AG09309 (cell line): Measurements from ENCODE around the gene MRPL41.

ENCODE experiments used
- DNase-seq: peaks from one replicate; pipeline ENCODE4 v3.0.0-alpha.2; 2010; ENCODE audit warnings: low read depth
- H3K4me3 ChIP-seq: 2 replicates; pipeline ENCODE4 v1.5.1; 2011; ENCODE audit warnings: mild to moderate bottlenecking, low read depth, low read length, moderate library complexity; ENCODE audit not compliant: control insufficient read depth
- CTCF ChIP-seq: IDR thresholded peaks from 2 replicates; pipeline ENCODE4 v1.5.1; 2011; ENCODE audit warnings: mild to moderate bottlenecking, low read depth, low read length, inconsistent platforms; ENCODE audit not compliant: insufficient read depth, control insufficient read depth; ENCODE audit errors: missing control alignments

MRPL41 gene

DNA sequence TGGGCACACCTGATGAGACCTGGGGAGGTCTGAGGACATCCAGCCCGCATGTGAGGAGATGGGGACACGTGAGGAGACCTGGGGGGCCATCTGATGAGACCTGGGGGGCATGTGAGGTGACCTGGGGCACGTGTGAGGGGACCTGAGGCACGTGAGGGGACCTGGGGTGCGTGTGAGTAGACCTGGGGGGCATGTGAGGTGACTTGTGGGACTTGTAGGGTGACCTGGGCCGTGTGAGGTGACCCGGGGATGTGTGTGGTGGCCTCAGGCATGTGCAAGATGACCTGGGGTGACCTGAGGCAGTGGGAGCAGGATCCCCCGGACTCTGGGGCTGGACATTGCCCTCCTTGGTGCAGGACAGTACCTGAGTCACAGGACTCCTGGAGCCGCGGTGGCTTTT is 32.1 kb upstream of the MRPL41 start:
- DNase-seq, result no peak
- TF ChIP-seq CTCF, result no peak
- no peak overlapping the region for H3K4me3 ChIP-seq

DNA sequence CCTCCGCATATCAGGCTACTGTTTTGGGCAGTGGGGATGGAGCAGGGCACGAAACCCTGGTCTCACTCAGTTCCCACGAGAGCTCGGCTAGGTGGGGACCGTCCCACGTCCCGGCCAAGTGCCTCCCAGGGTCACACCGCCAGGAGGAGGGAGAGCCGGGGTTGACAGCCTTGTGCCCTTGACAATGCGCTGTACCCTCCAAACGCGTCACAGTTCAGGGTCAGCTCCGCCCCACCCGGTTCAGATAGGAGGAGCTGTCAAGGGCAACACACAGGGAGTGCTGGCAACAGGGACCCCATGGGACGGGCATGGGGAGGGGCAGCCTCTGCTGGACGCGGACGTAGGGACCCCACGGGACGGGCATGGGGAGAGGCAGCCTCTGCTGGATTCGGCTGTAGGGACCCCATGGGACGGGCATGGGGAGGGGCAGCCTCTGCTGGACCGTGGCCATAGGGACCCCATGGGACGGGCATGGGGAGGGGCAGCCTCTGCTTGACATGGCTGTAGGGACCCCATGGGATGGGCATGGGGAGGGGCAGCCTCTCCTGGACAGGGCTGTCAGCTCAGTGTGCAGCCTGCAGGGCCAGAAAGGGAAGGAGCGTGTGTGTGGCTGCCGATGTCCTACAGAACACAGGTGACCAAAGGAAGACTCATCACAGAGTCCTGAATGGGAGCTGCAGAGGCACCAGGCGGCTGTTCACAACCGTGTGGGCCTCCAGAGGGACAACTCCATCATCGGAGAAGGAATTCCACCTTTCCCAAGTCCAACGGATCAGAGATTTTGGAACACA is 30.9 kb upstream of the MRPL41 start:
- TF ChIP-seq CTCF, result no peak
- H3K4me3 ChIP-seq, result no peak overlapping the region
- DNase-seq, result no peak

DNA sequence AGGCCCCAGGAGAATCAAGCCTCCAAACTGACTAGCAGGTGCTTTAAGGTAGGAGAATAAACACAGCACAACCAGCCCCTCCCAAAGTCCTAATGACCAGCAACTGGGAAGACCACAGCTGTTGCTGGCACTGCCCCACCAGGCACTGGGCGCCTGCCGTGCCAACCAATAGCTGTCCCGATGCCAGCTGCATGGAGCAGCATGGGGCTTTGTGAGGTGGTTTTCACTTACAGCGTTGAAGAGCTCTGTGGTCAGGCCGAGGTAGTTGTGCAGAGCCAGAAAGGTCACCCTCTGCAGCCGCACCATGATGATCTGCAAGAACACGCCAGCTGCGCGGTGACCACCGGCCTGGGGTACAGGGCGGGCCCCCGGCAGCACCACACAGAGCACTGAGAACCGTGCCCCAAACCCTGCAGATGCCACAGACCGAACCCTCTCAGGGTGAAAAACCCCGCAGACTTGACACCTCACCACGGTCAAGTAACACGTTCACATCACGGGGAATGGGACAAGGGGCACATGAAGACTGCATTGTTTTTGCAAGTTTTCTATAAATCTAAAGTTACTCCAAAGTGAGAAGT is 30.2 kb upstream of the MRPL41 start:
- H3K4me3 ChIP-seq, result no peak overlapping the region
- TF ChIP-seq CTCF, result no peak
- no peak for DNase-seq

GRCh38 chr9:137522746-137523455 is 28.8 kb upstream of the MRPL41 start:
- DNase-seq, result no peak
- no peak for TF ChIP-seq CTCF
- H3K4me3 ChIP-seq, result no peak overlapping the region

DNA sequence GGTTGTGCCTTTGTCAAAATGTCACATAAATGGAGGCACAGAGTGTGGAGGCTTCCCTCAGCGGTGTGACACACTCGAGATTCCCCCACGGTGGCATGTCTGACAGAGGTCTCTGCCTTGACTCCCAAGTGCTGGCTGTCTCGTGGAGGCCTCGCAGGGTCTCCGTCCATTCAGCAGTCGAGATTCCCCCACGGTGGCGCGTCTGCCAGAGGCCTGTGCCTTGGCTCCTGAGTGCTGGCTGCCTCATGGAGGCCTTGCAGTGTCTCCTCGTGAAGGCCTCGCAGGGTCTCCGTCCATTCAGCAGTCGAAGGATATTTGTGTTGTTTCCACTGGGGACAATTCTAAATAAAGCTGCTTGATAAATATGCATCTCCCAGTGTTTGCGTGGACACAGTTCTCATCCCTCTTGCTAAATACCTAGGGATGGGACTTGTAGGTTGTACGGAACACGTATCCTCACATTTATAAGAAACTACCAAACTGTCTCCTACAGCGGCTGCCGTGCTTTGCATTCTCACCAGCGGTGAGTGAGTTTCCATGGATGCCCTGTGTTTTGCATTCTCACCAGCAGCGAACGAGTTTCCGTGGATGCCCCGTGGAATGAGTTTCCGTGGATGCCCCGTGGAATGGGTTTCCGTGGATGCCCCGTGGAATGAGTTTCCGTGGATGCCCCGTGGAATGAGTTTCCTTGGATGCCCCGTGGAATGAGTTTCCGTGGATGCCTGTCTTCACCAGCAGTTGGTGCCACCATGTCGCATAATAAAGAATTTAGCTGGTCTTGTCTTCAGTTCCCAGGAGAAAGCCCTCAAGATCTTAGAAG is 27.3 kb upstream of the MRPL41 start:
- no peak for DNase-seq
- H3K4me3 ChIP-seq, result no peak overlapping the region
- TF ChIP-seq CTCF, result no peak

- H3K4me3 ChIP-seq, result no peak overlapping the region
- TF ChIP-seq CTCF, result no peak
- DNase-seq, result no peak
Observed at GRCh38 chr9:137524981-137525317, 26.7 kb upstream of the MRPL41 start.
